Fibroblast of lung (primary cell): Measurements from ENCODE around the gene PKIB. TPM values are rescaled to one million over a fixed set of nuclear protein-coding genes. Genes with fewer than 3 reads are reported as not detected.

ENCODE experiments used
- DNase-seq, 2 donors: peaks; one replicate each; pipeline versions ENCODE4 v3.0.0 to v3.0.0-alpha.2; 2010; ENCODE audit warnings: low read depth in 2 of 2
- H2AFZ ChIP-seq: 2 replicates; pipeline ENCODE4 v1.5.1; 2012; ENCODE audit warnings: low read length, control low read depth, inconsistent platforms
- H3K27ac ChIP-seq: 2 replicates; pipeline ENCODE4 v1.5.1; 2011; ENCODE audit warnings: low read length, control low read depth; ENCODE audit not compliant: insufficient read depth
- H3K27me3 ChIP-seq: 2 replicates; pipeline ENCODE4 v1.5.1; 2011; ENCODE audit warnings: mild to moderate bottlenecking, low read length; ENCODE audit not compliant: control insufficient read depth, insufficient read depth
- H3K36me3 ChIP-seq: 2 replicates; pipeline ENCODE4 v1.5.1; 2011; ENCODE audit warnings: low read length; ENCODE audit not compliant: control insufficient read depth, insufficient read depth
- H3K4me1 ChIP-seq: 2 replicates; pipeline ENCODE4 v1.5.1; 2011; ENCODE audit warnings: low read length; ENCODE audit not compliant: control insufficient read depth, insufficient read depth; ENCODE audit errors: extremely low read depth
- H3K4me2 ChIP-seq: 2 replicates; pipeline ENCODE4 v1.5.1; 2011; ENCODE audit warnings: low read length, control low read depth; ENCODE audit not compliant: insufficient read depth; ENCODE audit errors: extremely low read depth
- H3K4me3 ChIP-seq, 4 experiments: fragments of 200-600 bp in 1 of 4; sonication (generic) in 1 of 4; replicated peaks in 1 of 4; 2 replicates each; pipeline ENCODE4 v1.5.1; 2011 to 2016; ENCODE audit warnings: low read length in 4 of 4, low read depth in 3 of 4, mild to moderate bottlenecking in 3 of 4, control low read depth in 2 of 4, inconsistent platforms in 1 of 4, mixed read lengths in 1 of 4; ENCODE audit not compliant: insufficient read depth in 1 of 4; ENCODE audit errors: control extremely low read depth in 1 of 4
- H3K79me2 ChIP-seq: 2 replicates; pipeline ENCODE4 v1.5.1; 2012; ENCODE audit warnings: mild to moderate bottlenecking, low read length, inconsistent platforms; ENCODE audit not compliant: control insufficient read depth, insufficient read depth
- H3K9ac ChIP-seq: 2 replicates; pipeline ENCODE4 v1.5.1; 2011; ENCODE audit warnings: mild to moderate bottlenecking, low read length, control low read depth; ENCODE audit not compliant: insufficient read depth
- H3K9me3 ChIP-seq: 2 replicates; pipeline ENCODE4 v1.5.1; 2012; ENCODE audit warnings: low read depth, low read length; ENCODE audit not compliant: control insufficient read depth, insufficient read depth
- H4K20me1 ChIP-seq: 2 replicates; pipeline ENCODE4 v1.5.1; 2011; ENCODE audit warnings: low read length; ENCODE audit not compliant: control insufficient read depth, insufficient read depth; ENCODE audit errors: extremely low read depth
- EZH2 ChIP-seq: IDR thresholded peaks from 2 replicates; pipeline ENCODE4 v1.5.1; 2012; ENCODE audit warnings: low read length, control low read depth, mild to moderate bottlenecking; ENCODE audit errors: missing control alignments
- polyA plus RNA-seq, 2 donors: library from polyadenylated mRNA; depleted of rRNA in 1 of 2; stranded (reverse) in 1 of 2; unstranded in 1 of 2; fragments of >200 nt; gene quantifications; 2 replicates each; pipeline ENCODE4 v1.2.1, GENCODE V29; 2011 to 2012; ENCODE audit warnings: missing spikeins in 1 of 2
- total RNA-seq: library from RNA; depleted of rRNA; stranded (reverse); fragments of >200 nt; gene quantifications from 2 replicates; pipeline ENCODE4 v1.2.1, GENCODE V29; 2014
- TF ChIP-seq, protein P1 (sequence below), 2 donors: IDR thresholded peaks in 1 of 2; conservative IDR thresholded peaks in 1 of 2; 1 replicate in 1 of 2; 2 replicates in 1 of 2; pipeline ENCODE4 v1.5.1; 2011 to 2012; ENCODE audit warnings: low read length in 2 of 2, control low read depth in 1 of 2, inconsistent platforms in 1 of 2, low read depth in 1 of 2, mild to moderate bottlenecking in 1 of 2

PKIB gene
- total and polyA plus RNA-seq, 2 donors (not counting 1 experiment from before 2014, with no cell fraction given), result 1.3 to 4.4 TPM

DNA sequence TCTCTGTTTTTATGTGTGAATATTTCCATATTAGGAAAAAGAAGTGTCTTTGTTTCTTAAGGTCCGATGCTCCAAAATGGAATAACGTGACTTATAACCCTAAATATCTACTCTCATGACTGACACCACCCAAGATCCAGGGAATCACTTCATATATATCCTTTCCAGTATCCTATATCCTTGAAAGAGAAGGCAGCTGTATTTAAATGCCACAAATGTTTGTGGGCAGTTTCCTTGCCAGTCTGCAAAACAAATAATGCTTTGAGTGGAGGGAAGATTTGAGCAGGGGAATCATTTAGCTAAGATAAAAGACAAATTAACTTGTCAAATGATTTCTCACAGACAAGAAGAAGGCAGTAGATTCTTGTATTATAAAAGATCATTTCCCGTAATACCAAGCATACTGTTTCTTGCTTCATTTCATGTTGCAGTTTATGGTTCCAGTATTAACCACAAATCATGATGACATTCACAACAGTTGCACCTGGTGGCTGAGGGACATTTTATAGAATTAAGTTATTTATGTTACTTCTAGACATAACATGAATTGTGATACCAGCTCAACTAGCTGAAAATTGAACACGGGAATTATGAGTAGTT lies 139.3 kb downstream of the PKIB start:
- no peaks in the 10 kb centered on the region for H3K36me3 ChIP-seq
- H3K79me2 ChIP-seq, result no peaks in the 10 kb centered on the region
- no peak overlapping the region for H3K27ac ChIP-seq
- no peak overlapping the region for H2AFZ ChIP-seq
- H3K27me3 ChIP-seq, result no peaks in the 10 kb centered on the region
- H3K4me1 ChIP-seq, result no peaks in the 10 kb centered on the region
- no peak overlapping the region for H3K4me3 ChIP-seq
- TF ChIP-seq EZH2, result no peak
- TF ChIP-seq, protein P1, sequence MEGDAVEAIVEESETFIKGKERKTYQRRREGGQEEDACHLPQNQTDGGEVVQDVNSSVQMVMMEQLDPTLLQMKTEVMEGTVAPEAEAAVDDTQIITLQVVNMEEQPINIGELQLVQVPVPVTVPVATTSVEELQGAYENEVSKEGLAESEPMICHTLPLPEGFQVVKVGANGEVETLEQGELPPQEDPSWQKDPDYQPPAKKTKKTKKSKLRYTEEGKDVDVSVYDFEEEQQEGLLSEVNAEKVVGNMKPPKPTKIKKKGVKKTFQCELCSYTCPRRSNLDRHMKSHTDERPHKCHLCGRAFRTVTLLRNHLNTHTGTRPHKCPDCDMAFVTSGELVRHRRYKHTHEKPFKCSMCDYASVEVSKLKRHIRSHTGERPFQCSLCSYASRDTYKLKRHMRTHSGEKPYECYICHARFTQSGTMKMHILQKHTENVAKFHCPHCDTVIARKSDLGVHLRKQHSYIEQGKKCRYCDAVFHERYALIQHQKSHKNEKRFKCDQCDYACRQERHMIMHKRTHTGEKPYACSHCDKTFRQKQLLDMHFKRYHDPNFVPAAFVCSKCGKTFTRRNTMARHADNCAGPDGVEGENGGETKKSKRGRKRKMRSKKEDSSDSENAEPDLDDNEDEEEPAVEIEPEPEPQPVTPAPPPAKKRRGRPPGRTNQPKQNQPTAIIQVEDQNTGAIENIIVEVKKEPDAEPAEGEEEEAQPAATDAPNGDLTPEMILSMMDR (conservative IDR thresholded peaks at IDR 0.05 in 1 of 2, IDR thresholded peaks at IDR 0.05 in 1 of 2; ENCODE audit: low read depth in 1 of 2, low read length in 2 of 2), result no peak
- peak in 1 of 2 donors; percentile 14 for DNase-seq
- H3K4me2 ChIP-seq, result no peak overlapping the region
- H3K9ac ChIP-seq, result no peak overlapping the region
- H3K9me3 ChIP-seq, result no peaks in the 10 kb centered on the region
- H4K20me1 ChIP-seq, result no peaks in the 10 kb centered on the region

DNA sequence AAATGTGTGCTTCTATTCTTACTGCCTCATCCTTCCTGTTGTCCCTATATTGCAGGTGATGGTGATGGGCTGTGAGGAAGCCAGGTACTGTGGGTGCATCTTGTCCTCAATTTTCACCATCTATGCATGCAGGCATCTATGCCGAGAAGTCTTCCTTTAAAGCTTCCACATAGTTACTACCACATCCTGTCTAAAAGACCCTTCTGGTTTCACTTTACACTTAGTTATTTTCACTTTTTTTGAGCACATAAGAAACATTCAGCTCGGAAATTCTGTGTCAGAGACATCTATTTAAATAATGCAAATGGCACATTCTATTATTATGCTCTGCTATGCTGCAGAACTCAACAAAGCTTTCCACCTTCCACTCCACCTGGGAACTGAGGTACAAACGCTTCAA lies 141.1 kb downstream of the PKIB start:
- no peak overlapping the region for H3K9ac ChIP-seq
- H3K36me3 ChIP-seq, result no peaks in the 10 kb centered on the region
- H3K9me3 ChIP-seq, result no peaks in the 10 kb centered on the region
- H4K20me1 ChIP-seq, result no peaks in the 10 kb centered on the region
- no peak overlapping the region for H3K4me2 ChIP-seq
- no peak for DNase-seq
- no peaks in the 10 kb centered on the region for H3K27me3 ChIP-seq
- no peaks in the 10 kb centered on the region for H3K79me2 ChIP-seq
- no peaks in the 10 kb centered on the region for H3K4me1 ChIP-seq
- H2AFZ ChIP-seq, result no peak overlapping the region
- no peak overlapping the region for H3K27ac ChIP-seq
- H3K4me3 ChIP-seq, result no peak overlapping the region
- TF ChIP-seq, protein P1 (conservative IDR thresholded peaks at IDR 0.05 in 1 of 2, IDR thresholded peaks at IDR 0.05 in 1 of 2; ENCODE audit: low read depth in 1 of 2, low read length in 2 of 2), result no peak
- TF ChIP-seq EZH2, result no peak

DNA sequence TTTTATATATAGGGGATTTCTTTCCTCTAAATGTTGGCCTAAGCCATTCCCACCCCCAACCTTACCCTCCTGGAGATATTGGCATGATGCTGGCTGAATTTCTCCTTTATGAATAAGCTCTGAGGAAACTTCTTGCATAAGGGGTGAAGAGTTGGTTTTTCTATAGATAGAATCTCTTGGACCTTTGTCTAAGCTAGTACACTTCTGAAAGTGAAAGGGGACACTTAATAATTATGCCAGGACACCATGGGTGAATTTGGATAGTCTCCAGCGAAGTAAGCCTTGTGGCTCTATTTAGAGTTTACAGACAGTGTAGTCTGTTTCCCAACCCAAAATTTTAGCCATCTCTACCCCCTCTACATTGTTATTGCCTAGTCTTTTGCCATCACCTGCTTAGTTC lies 142.3 kb downstream of the PKIB start:
- Histone ChIP-seq H3K4me2 (no peak overlapping the region), H3K27ac (no peak overlapping the region), H3K4me1 (no peaks in the 10 kb centered on the region), H3K4me3 (no peak overlapping the region), H3K36me3 (no peaks in the 10 kb centered on the region), H3K79me2 (no peaks in the 10 kb centered on the region), H3K9me3 (no peaks in the 10 kb centered on the region), H2AFZ (no peak overlapping the region), H4K20me1 (no peaks in the 10 kb centered on the region), H3K9ac (no peak overlapping the region), H3K27me3 (no peaks in the 10 kb centered on the region)
- TF ChIP-seq, protein P1 (conservative IDR thresholded peaks at IDR 0.05 in 1 of 2, IDR thresholded peaks at IDR 0.05 in 1 of 2; ENCODE audit: low read depth in 1 of 2, low read length in 2 of 2), result no peak
- TF ChIP-seq EZH2, result no peak
- no peak for DNase-seq
